NCI-H187 treated with DMSO at 0.1 percent for 48 hours (cell line): Measurements from ENCODE around the gene CALML6.

Experiments
- DNase-seq: peaks from one replicate; lab custom pipeline; 2025; lab: John Stamatoyannopoulos, UW

Gene CALML6

DNA sequence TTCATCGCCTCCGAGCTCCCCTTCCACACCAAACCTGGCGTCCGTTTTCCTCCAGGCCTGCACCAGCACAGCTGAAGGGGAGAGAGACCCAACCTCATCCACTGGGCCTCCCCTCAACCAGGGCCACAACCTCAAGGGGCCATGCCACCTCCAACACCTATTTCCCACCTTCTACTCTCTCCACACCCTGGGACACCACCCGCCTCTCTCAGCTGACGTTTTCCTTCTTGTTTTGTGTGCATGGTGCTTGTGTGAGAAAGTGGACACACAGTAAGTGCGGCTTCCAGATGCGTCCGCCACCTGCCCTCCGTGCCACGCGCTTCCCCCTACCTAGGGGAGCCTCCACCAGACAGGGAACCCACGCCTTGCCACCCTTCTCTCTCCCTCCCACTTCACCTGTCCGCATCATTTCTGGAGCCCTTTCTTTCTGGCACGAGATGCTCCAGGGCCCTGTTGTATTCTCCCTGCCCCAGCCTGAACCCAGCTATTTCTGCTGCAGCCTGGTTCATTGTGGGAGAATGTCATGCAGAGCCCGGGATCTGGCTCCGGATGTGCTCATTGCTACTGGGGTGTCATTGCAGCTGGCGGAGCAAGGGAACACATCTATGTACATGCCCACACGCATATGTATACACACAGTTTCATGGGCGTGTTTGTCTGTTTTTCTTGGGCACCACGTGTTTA, 22.8 kb upstream of the CALML6 start:
- no peak for DNase-seq

GRCh38 chr1:1892763-1893120, 22.3 kb upstream of the CALML6 start:
- DNase-seq, result no peak

DNA sequence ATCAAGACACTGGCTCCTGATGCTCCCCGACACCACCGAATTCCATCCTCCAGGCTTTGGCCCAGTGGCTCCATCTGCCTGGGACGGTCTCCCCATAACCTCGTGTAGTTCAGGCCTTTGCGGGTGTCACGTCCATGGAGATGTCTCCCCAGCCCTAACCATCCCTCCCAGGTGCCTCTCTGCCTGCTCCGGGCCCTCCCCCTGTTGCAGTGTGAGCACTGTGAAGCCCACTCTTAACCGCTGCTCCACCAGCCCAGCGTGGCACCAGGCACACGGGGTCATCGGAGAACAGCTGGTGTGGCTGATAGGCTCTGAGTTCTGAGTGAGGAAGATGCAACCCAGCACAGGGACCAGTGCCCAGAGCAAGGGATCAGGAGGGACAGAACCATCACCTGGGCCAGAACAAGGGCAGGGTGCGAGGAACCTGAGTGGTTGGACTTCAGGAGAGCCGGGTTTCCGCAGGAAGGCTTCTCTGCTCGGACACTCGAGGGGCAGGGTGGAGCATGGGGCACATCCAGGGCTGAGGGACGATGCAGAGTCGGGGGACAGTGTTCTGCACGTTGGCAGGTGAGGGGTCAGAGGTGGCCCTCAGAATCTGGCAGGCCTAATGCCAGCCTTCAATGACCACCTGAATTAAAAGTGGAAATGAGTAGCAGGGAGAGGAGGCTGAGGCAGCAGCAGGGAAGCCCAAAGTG, 21.6 kb upstream of the CALML6 start:
- no peak for DNase-seq

- DNase-seq, result no peak
Measured at GRCh38 chr1:1893997-1894353, 21.1 kb upstream of the CALML6 start.

- no peak for DNase-seq
Measured at GRCh38 chr1:1894354-1895059, 20.6 kb upstream of the CALML6 start.

- DNase-seq, result no peak
Measured at GRCh38 chr1:1895060-1895418, 20.0 kb upstream of the CALML6 start.

DNA sequence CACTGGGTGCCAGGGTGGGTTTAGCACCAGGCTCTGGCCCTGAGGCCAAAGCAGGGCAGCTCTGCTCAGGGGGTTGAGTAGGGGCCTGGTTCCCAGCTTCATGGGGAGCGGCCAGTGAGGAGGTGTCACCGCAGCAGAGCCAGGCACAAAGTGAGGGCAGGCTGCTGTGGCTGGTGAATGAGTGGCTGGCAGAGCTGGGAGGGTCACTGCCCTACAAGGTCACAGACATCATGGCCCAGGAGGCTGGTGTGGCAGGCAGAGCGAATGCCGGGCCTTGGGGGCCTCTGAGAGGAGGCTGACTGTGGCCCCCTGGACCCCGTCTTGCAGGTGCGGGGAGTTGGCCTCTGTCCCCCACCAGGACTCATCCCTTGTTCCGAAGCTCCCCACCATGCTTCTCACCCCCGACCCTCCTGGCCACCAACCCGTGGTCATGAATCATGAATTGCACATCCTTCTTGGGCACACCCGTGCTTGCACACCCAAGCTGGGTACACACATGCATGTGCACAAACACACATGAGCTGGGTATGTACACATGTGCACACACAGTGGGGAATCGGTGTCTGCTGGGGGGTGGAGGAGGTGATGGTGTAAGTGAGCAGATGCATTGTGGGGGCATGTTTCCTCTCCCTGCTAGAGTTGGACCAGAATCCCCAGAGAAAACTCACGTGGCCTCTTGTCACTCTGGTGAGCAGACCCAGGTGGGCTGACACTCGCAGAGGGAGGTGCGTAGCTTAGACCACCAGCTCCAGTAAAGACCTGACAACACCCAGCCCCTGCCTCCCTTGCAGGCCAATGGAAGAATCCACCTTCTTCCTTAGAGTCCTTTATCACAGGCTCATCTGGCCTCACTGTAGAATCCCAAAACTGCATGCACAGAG, 19.4 kb upstream of the CALML6 start:
- DNase-seq, result no peak

GRCh38 chr1:1898246-1898933, 16.7 kb upstream of the CALML6 start:
- no peak for DNase-seq

GRCh38 chr1:1899266-1899966, 15.6 kb upstream of the CALML6 start:
- DNase-seq, result no peak

GRCh38 chr1:1899967-1900327, 15.1 kb upstream of the CALML6 start:
- DNase-seq, result no peak

GRCh38 chr1:1900883-1901640, 14.0 kb upstream of the CALML6 start:
- DNase-seq, result no peak

DNA sequence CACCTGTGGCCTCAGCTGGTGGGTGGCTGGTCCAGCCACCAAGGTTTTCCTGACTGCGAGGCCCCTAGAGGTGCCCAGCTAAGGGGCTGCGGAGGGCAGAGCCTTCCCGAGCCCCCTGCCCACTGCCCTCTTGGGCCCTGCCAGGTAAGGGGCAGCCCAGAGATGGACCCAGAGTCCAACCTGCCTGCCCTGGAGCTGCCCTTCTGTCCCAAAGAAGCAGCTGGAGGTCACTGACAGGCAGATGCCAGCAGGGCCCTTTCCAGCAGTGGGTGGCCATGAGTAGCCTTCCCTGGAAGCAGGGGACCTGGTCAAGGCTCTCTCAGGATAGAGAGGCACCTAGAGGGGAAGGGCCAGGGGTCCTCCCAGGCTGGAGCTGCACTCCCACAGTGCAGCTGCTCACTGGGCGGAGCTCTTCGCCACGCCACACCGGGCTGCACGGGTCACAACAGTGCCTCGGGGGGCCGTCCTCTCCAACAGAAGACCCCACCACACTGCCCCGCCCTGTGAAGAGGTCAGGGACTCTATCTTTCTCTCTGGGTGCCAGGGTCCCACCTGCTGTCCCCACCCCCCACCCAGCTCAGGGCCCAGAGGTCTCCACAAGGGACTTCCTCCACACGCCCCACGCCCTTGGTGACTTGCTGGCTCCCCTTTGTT, 13.3 kb upstream of the CALML6 start:
- no peak for DNase-seq

- DNase-seq, result no peak
Measured at GRCh38 chr1:1903224-1903623, 11.8 kb upstream of the CALML6 start.

GRCh38 chr1:1906185-1907097, 8.6 kb upstream of the CALML6 start:
- no peak for DNase-seq

GRCh38 chr1:1907098-1907736, 7.8 kb upstream of the CALML6 start:
- no peak for DNase-seq

GRCh38 chr1:1908506-1908791, 6.6 kb upstream of the CALML6 start:
- DNase-seq, result no peak

- DNase-seq, result no peak
Measured at GRCh38 chr1:1910033-1910465, 5.0 kb upstream of the CALML6 start.

DNA sequence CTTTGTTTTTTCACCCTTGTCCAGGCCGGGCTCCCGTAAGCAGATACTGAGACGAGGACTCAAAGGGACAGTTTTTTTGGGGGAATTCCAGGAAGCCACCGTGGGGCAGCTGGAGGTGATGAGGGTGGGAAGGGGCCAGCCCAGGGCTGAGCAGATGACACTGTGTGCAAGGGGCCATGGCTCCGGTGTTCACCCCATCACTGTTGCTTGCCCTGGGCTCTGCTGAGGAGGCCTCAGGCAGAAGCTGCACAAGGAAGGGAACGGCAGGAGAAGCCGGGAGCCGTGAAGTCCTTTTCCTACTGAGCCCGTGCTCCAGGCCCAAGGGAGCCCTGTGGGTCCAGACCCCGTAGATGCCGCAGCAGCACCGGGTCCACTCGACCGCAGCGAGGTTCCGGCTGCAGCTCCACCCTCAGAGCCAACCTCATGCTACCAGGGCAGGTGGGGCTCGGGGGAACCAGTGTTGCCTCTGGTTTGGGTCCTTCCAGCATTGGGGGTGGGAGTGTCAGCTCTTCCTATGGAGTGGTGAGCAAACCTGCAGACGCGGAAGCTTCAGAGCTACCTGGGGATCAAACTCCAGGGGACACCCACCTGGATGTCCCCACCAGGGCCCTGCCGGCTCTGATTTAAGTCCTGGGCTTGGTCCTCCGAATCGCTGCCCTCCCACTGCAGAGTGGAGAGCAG, 4.3 kb upstream of the CALML6 start:
- no peak for DNase-seq
